Limb (tissue), 2 donors: ENCODE results near the gene HDGFL2.

ENCODE experiments used
- DNase-seq, 2 donors: peaks; one replicate each; pipeline ENCODE4 v3.0.0-alpha.2; 2016; ENCODE audit errors: extremely low spot score in 2 of 2

Gene HDGFL2

GRCh38 chr19:4497770-4498389, 25.8 kb downstream of the HDGFL2 start:
- DNase-seq: no peak

DNA sequence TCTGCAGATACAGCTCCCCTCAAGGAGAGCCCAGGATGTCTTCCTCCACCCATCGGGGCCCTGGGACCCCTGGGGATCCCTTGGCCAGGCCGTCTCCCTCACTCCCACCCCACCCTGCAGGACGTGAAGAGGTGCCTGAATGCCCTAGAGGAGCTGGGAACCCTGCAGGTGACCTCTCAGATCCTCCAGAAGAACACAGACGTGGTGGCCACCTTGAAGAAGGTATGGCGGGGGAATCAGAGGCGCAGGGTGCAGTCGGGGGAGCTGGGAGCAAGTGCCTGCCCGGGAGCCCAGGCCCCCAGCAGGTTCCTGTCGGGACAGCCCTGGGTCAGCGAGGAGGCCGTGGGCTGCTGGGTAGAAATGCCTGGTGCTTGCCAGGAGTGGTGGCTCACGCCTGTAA, 26.6 kb downstream of the HDGFL2 start:
- DNase-seq: no peak

- DNase-seq: no peak
Measured at GRCh38 chr19:4499318-4499717, 27.2 kb downstream of the HDGFL2 start.

GRCh38 chr19:4499855-4500254, 27.8 kb downstream of the HDGFL2 start:
- DNase-seq: no peak

DNA sequence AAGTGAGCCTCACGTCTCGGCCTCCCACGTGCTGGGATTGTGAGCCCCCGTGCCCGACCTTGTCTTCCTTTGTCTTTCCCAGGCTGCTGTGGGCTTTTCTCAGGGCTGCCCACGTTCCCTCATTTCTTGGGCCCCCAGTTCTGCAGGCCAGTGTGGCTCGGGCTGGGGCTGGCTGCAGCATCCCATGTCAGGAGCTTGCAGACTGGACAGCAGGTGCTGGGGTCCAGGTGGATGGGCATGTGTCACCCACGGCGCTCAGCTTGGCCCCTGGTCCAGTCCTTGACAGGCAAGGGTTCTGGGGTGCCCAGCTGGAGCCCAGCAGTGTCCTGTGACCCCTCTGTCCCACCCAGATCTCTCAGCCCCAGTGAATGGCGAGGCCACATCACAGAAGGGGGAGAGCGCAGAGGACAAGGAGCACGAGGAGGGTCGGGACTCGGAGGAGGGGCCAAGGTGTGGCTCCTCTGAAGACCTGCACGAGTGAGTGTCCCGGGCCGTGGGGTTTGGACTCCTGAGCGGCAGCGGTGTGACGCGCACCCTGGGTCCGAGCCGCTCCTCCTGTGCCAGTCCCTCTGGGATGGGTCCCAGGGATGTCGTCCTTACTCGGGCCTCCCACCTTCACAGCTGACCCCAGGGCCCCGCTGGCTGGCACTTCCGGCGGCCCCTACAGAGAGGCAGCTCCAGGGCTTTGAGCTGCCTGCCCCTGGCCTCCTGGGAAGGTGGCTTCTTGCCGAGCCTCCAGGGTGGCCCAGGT, 28.9 kb downstream of the HDGFL2 start:
- no peak for DNase-seq

DNA sequence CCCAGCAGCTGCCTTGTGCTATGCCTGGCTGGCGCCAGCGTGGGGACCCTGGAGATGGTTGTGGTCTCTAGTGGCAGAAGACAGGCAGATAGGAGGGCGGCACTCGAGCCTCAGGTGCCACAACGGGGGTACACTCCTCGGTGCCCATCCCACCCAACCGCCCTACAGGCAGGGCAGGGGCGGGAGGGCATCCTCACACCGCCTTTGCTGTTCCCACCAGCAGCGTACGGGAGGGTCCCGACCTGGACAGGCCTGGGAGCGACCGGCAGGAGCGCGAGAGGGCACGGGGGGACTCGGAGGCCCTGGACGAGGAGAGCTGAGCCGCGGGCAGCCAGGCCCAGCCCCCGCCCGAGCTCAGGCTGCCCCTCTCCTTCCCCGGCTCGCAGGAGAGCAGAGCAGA, 29.6 kb downstream of the HDGFL2 start:
- no peak for DNase-seq

DNA sequence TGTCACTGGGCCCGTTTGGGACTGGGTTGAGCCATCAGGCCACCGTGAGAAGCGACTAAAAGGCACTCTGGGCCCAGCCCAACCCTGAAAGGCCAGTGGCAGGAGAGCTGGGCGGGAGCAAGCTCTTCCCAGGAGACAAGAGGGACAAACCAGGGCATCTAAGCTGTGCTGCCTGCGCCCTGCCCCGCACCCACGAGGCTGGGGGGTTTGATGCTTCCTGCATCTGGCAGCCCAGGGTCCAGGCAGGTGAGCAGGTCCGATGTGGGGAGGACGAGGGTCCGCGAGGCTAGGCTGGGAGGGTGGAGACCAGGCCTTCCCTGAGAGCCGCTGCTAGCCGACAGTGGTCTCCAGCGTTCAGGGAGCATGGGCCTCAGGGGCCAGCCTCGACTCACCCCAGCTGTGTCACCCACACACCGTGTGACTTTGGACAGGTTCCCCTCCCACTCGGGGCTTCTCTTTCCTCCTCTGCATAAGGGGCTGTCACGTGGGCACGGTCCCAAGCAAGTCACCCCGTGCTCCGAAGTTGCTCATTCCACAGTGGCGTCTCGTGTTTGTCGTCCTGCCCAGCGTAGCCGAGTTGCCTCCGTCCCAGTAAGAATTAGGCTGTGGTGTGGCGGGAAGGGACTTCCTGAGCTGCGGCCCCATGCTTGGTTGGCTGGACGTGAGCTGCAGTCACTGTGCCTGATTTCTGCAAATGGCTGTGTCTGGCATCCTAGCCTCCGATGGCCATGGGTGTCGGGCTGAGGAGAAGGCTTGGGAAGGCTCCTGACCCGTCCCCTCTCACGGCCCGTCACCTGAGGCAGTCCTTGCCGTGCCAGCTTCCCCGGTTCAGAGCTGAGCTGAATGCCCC, 30.4 kb downstream of the HDGFL2 start:
- no peak for DNase-seq

DNA sequence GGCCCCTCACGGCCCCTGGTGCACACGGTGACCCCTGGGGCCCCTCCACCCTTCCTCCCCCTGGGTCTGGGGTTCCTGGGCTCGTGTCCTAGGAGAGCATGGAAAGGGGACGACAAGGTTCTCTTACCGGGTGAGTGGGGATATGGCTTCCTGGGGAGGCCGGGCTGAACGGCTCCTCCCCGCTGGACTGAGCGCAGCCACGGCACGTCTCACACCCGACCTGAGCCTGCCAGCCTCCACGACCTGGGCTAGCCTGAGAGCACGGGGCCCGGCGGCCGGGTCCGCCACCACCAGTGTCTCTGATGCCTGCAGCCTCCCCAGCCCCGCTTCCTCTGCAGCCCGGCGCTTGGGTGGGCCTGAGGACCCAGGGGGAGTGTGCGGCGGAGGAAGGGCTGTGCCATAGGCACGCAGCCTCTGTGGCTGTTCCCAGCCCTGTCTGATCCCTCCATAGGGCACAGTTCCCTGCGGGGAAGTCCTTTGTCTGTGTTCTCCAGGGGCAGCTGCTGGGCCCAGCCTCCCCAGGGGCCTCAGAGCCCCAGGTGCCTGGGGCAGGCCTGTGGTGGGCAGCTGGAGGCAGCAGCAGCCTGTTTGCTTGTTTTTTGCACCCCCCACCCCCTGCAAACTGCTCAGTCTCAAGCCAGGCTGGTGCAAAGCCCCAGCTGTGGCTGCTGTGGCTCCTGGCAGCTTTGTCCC, 31.2 kb downstream of the HDGFL2 start:
- no peak for DNase-seq

DNA sequence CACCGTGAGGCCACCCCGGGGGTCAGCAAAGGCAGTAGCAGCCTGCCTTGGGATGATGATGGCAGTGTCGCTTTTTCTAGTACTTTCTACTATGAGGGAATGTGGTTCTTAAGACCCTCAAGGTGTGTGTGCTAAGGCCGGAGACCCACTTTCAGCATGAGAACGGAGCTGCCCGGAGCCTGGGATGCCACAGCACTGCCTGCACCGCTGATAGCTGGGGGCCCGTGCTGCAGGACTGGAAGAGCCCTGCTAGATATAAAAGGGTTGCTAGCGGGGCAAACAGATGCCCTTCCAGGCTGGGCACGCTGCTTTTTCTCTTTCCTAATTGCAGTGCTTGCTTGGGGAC, 31.7 kb downstream of the HDGFL2 start:
- no peak for DNase-seq

GRCh38 chr19:4504297-4504701, 32.2 kb downstream of the HDGFL2 start:
- no peak for DNase-seq

DNA sequence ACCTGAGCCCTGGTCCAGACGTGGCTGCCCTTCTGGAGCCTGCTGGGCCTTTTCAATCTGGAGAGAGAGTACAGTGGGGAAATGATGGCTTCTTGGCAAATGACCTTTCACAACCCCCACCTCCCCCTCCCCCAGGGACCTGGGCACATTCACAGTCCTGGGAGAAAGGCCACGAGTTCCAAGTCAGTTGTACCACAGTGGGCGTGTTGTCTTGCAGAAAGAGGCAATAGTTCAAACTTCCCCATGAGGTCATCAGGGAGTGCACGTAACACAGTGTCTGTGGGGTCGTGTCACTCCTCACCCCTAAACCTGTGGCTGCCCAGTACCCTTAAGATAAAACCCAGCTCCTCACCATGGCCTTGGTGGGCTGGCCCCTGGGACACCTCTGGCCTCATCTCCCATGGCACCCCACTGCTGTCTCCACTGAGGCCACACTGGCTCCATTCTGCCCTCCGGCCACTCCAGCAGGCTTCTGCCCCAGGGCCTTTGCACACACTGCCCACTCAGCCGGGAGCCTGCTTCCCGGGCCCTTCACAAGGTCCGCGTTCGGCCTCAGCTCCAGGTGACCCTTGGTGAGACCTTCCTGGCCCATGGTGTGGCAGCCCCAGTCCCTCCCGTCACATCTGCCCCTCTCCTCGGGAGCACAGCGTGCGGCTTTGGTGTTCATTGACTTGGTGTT, 32.9 kb downstream of the HDGFL2 start:
- DNase-seq: no peak

GRCh38 chr19:4505570-4506448, 33.7 kb downstream of the HDGFL2 start:
- no peak for DNase-seq

DNA sequence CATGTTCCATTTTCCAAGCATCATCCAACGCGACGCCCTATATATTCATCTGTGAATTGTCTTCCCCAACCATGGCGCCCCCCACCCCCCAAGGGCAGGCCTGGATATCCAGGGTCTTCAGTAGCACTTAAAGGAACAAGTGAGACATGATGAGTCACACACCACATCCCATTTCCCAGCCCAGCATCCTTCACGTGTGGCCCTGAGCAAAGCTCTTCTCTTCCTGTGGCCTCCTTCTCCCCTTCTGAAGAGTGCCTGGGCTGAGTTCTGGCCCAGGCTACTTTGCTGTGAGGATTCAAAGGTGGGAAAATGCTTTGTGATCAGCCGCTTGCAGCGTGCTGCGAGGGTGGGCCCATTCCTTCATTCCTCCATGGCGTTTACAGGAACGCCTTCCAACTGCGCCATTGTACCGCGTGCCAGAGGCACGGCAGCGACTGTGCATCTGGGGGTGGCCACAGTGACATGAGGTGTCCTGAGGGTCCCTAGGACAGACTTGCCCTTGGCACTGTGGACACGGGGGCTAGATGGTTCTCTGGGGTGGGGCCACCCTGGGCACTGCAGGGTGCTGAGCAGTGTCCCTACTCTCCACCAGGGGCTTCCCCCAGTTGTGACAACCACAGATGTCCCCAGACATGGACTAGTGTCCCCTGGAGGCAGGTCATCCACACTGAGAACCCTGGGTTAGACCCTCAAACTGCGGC, 34.5 kb downstream of the HDGFL2 start:
- no peak for DNase-seq

DNA sequence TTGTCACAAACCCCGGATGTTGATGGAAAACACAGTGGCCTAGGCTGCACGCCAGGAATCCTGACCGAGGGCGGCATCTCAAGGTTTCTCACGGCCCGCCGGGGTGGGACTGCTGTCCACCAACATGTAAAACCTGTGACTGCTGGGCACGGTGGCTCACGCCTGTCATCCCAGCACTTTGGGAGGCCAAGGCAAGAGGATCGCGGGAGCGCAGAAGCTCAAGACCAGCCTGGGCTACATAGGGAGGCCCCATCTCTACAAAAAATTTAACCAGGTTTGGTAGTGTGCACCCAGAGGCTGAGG, 35.0 kb downstream of the HDGFL2 start:
- no peak for DNase-seq

GRCh38 chr19:4507804-4508203, 35.7 kb downstream of the HDGFL2 start:
- no peak for DNase-seq

GRCh38 chr19:4508698-4509097, 36.6 kb downstream of the HDGFL2 start:
- no peak for DNase-seq

- no peak for DNase-seq
Measured at GRCh38 chr19:4510435-4511255, 38.5 kb downstream of the HDGFL2 start.

GRCh38 chr19:4511300-4512054, 39.4 kb downstream of the HDGFL2 start:
- no peak for DNase-seq
